GM21619 (cell line): Measurements from ENCODE around the gene BRD7.

Source experiments
- ATAC-seq: cut with Tn5 transposase; IDR thresholded peaks from one replicate; pipeline ENCODE4 v1.9.1; 2021; ENCODE audit not compliant: unreplicated experiment

BRD7 gene

GRCh38 chr16:50275428-50276325, 93.1 kb downstream of the BRD7 start:
- no peak for ATAC-seq

DNA sequence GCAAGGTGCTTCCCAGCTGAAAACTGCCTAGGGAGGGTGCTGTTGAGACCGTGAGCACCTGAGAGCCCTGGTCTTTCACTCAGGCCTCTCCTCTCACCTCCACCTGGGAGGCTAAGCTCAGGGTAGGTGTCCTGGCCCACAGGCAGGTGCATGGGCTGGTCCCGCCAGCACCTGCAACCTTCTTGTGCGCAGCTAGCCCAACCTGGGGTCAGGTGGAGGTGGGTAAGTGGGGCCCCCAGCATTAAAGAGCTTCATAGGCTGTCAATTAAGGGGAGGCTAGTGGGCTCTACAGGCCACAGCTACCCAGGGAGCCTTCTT, 93.7 kb downstream of the BRD7 start:
- ATAC-seq = no peak

- peak; percentile 33 for ATAC-seq
Measured at GRCh38 chr16:50274326-50275097, 94.3 kb downstream of the BRD7 start.

GRCh38 chr16:50273888-50274325, 94.9 kb downstream of the BRD7 start:
- ATAC-seq = peak; percentile 61

GRCh38 chr16:50273382-50273690, 95.5 kb downstream of the BRD7 start:
- ATAC-seq = no peak

DNA sequence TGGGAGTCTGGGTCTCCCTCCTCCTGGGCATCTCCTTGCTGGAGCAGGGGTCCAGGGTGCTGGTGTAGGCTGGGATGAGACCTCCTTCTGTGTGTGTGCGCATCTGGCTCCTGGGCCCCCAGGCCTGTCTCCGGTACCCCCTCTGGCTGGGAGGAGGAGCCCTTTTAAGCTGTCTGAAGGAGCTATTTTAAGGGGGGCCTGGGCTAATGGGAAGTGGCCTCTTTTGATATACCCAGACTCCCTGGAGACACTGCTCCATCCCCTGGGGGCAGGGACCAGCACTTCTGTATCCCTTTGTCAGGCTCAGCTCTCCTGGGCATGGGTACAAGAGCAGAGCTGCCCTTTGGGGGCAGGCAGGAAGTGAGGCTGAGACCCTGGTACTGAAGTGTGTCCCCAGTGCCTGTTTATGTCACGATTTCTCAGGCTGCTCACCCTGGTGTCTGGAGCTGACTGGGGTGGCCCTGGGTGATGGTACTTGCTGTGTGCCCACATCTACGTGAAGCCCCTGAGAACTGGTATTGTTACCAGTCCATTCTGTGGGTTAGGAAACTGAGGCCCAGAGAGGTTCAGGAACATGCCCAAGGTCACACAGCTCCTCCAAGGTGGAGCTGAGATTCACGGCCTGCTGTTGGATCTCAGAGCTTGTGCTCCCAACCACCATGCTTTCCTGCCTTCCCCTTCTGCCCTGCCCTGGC, 96.0 kb downstream of the BRD7 start:
- no peak for ATAC-seq

DNA sequence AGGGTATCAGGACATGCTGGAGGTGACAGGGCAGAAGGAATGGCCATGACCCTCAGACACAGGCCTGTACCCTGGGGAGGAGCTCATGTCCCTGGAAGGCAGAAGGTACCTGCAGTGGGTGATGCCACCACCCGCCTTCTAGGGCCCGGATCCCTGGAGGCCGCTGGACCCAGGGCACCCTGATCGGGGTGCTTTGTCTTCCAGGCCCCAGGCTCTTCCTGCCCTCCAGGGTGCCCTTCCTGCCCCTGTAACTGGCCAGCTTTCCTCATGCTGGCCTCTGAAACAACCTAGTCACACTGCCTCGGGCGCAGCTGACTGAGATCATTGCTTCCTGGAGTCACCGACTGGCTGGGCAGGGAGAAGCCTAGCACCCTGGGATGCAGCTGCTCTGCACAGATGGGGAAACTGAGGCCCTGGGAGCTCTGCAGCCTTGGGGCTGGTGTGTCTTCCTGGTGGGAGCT, 96.6 kb downstream of the BRD7 start:
- no peak for ATAC-seq

GRCh38 chr16:50271148-50272041, 97.4 kb downstream of the BRD7 start:
- ATAC-seq = no peak

DNA sequence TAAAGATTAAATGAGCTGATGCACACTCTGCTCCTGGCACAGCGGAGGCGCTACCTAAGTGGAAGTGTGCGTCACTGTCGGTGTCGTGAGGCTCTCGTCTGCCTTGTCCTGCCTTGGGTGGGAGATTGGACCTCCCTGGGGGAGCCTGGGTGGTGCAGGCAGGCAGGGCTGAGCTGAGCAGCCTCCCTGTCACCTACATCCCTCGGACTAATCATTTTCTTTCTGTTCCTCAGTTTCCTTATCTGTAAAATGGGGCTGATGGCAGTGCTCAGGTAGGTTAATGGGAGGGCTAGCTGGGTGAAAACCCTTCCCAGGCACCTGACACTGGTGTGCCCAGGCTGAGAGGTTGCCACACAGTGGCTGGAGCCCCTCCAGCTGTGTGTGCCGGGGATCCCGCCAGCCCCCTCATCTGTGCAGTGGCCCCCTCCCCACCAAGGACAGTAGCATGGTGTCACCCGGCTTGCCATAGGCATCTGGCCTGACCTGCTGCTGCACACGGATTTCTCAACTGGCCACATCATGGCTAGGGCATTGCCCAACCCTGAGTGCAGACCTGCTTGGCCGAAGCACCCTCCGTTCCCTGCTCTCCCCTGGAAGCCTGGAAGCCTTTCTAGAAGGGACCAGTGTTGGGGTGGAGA, 98.2 kb downstream of the BRD7 start:
- no peak for ATAC-seq

DNA sequence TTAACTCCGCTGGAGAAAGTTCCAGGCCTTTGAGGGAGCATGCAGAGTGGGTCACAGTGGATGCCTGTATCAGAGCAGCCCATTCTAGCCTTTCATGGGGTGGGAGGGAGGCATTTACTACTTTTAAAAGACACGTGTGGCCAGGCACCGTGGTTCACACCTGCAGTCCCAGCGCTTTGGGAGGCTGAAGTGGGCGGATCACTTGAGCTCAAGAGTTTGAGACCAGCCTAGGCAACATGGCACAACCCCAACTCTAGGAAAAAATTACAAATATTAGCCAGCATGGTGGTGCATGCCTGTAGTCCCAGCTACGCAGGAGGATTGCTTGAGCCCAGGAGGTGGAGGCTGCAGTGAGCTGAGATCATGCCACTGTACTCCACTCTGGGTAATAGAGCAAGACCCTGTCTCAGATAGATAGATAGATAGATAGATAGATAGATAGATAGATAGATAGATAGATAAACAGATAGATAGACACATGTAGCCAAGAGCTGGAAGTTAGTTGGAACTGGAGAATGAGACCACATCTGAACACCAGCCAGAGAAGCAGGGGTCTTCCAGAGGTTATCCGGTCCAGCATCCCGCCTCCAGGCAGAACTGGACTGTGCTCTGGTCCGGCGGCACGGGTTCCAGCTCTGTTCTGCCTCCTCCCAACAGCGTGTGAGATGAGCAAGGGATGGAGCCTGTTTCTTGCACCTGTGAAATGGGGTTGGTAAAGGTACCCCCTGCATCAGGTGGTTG, 98.8 kb downstream of the BRD7 start:
- ATAC-seq = no peak

DNA sequence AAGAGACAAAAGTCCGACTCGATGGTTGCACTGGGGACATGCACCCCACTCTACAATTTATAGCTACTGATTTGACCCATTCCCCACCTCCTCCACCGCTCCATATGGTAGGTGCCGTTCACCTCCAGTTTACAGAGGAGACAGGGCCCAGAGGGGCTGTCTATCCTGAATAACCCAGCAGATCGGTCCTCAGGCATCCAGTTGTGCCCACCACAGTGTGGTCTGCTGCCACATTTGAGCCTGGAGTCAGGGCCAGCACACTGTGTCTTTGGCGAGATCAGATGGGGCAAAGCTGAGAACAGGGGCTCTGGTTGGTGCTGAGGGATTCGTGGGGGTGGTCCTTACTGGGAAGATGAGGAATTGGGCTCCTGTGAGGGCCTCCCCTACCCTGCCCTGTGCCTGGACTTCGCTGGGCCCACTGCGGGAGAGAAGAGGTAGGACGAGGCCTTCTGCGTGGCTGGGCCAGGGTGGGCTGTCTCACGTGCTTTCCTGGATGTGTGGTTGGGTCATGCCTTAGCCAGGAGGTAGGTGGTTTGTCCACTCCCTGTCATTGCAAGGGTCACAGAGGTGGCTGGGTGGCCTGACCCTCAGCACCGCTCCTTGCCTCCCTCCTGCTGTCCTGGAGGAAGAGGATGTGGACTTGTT, 99.6 kb downstream of the BRD7 start:
- no peak for ATAC-seq

- no peak for ATAC-seq
Measured at GRCh38 chr16:50268352-50268751, 100.4 kb downstream of the BRD7 start.

GRCh38 chr16:50267651-50268050, 101.1 kb downstream of the BRD7 start:
- no peak for ATAC-seq

GRCh38 chr16:50267151-50267631, 101.6 kb downstream of the BRD7 start:
- no peak for ATAC-seq

- ATAC-seq = peak; percentile 82
Measured at GRCh38 chr16:50266337-50267091, 102.3 kb downstream of the BRD7 start, which contains the start of gene ADCY7. Gene ADCY7, plus strand, starts transcription at chr16:50266551. Its CDS starts 21,629 bp downstream, at chr16:50288180.
